ENCODE data around the gene CSNK2A1. TPM values are rescaled to one million over a fixed set of nuclear protein-coding genes. Genes with fewer than 3 reads are reported as not detected.
A peak's percentile ranks its signal among the peaks of the same experiment; 100 is the strongest.
"Not testable (repeated sequence)": the region's sequence is repeated elsewhere in the genome, so short reads cannot be mapped to it uniquely, and the experiment has no call there.

Gene CSNK2A1
- total and polyA plus RNA-seq, 2 donors from 2014 or later = 39.7 to 100 TPM

- TF ChIP-seq CTCF (IDR thresholded peaks at IDR 0.05; ENCODE audit: borderline replicate concordance, extremely low read depth, insufficient read depth) = peak; percentile 58
- no peak for FAIRE-seq
- no peak overlapping the region for H3K9ac ChIP-seq (ENCODE audit: low read length in 3 of 3)
- no peak overlapping the region for H3K27ac ChIP-seq (ENCODE audit: low read depth in 2 of 2, low read length in 2 of 2)
- no peaks in the 10 kb centered on the region for H3K27me3 ChIP-seq (ENCODE audit: control insufficient read depth, insufficient read depth, low read length)
- no peak overlapping the region for H3K4me3 ChIP-seq (ENCODE audit: low read length in 3 of 3)
- no peaks in the 10 kb centered on the region for H3K9me3 ChIP-seq (ENCODE audit: control insufficient read depth in 2 of 3, insufficient read depth in 1 of 3, low read length in 3 of 3)
- peak in 3 of 5 donors; percentile 18 to 80 (median 73) for DNase-seq
- no peaks in the 10 kb centered on the region for H3K4me1 ChIP-seq (ENCODE audit: control insufficient read depth in 2 of 3, insufficient read depth in 2 of 3, low read depth in 1 of 3, low read length in 3 of 3)
- H3K36me3 ChIP-seq (ENCODE audit: control insufficient read depth in 2 of 3, insufficient read depth in 3 of 3, low read length in 3 of 3) = peaks cover 6 to 23% (median 20%) of the 10 kb centered on the region in 3 donors
- intact Hi-C loops (cut with DNase I) = loop anchor here (5.0 kb wide), 1 partner anchor 122 kb away; no protein-coding TSS in a partner anchor
These were observed 64.6 kb downstream of the CSNK2A1 start for GRCh38 chr20:478949-479429.

DNA sequence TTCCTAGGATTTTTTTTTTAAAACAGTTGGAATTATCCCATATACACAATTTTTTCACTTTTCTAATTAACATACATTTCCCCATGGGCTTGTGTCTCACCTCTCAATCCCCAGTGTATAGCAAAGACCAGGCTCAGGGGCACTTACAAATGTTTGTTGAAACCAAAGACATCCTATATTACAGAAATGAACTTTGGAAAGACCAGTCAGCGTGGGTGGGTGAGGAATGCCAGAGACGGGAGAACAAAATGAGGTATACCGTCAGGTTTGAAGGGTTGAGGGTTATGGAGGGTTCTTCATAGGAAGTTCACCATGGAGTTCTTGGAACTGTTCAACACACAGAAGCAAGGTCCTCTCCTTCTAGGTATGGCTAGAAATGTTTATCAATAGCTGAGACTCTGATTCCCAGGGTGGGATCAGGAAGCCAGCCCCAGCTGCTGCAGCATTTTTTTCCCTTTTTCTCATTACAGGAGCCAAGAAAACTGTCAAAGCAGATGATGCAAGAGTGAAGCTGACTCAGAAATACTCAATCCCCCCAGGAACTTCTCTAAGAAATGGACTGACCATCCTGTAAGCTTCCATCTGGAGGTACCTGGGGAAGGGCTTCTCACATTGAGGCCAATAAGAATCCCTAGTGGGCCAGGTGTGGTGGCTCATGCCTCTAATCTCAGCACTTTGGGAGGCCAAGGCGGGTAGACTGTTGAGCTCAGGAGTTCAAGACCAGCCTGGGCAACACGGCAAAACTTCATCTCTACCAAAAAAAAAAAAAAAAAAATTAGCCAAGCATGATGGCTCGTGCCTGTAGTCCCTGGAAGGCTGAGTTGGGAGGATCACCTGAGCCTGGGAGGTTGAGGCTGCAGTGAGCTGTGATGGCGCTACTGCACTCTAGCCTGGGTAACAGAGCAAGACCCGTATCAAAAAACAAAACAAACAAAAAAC lies 65.3 kb downstream of the CSNK2A1 start:
- no peaks in the 10 kb centered on the region for H3K9me3 ChIP-seq (ENCODE audit: control insufficient read depth in 2 of 3, insufficient read depth in 1 of 3, low read length in 3 of 3)
- no peak overlapping the region for H3K9ac ChIP-seq (ENCODE audit: low read length in 3 of 3)
- FAIRE-seq (no peak), DNase-seq (no peak)
- peaks cover 6 to 26% (median 15%) of the 10 kb centered on the region in 3 donors for H3K36me3 ChIP-seq (ENCODE audit: control insufficient read depth in 2 of 3, insufficient read depth in 3 of 3, low read length in 3 of 3)
- no peaks in the 10 kb centered on the region for H3K4me1 ChIP-seq (ENCODE audit: control insufficient read depth in 2 of 3, insufficient read depth in 2 of 3, low read depth in 1 of 3, low read length in 3 of 3)
- no peak overlapping the region for H3K27ac ChIP-seq (ENCODE audit: low read depth in 2 of 2, low read length in 2 of 2)
- intact Hi-C loops (cut with DNase I) = loop anchor here (5.0 kb wide), 1 partner anchor 121 kb away; no protein-coding TSS in a partner anchor
- TF ChIP-seq CTCF (IDR thresholded peaks at IDR 0.05; ENCODE audit: borderline replicate concordance, extremely low read depth, insufficient read depth) = no peak
- no peak overlapping the region for H3K4me3 ChIP-seq (ENCODE audit: low read length in 3 of 3)
- no peaks in the 10 kb centered on the region for H3K27me3 ChIP-seq (ENCODE audit: control insufficient read depth, insufficient read depth, low read length)

- H3K4me1 ChIP-seq (ENCODE audit: control insufficient read depth in 2 of 3, insufficient read depth in 2 of 3, low read depth in 1 of 3, low read length in 3 of 3); H3K4me3 ChIP-seq (ENCODE audit: low read length in 3 of 3); H3K27ac ChIP-seq (ENCODE audit: low read depth in 2 of 2, low read length in 2 of 2); H3K9ac ChIP-seq (ENCODE audit: low read length in 3 of 3); FAIRE-seq; DNase-seq; H3K9me3 ChIP-seq (ENCODE audit: control insufficient read depth in 2 of 3, insufficient read depth in 1 of 3, low read length in 3 of 3); H3K27me3 ChIP-seq (ENCODE audit: control insufficient read depth, insufficient read depth, low read length): not testable (repeated sequence)
- peaks cover 6 to 16% (median 6%) of the 10 kb centered on the region in 3 donors for H3K36me3 ChIP-seq (ENCODE audit: control insufficient read depth in 2 of 3, insufficient read depth in 3 of 3, low read length in 3 of 3)
- intact Hi-C loops (cut with DNase I) = loop anchor here (5.0 kb wide), 1 partner anchor 119 kb away; no protein-coding TSS in a partner anchor
These were observed 66.9 kb downstream of the CSNK2A1 start for GRCh38 chr20:476561-477249.

All from kidney (tissue), 14 donors.